Measurements from ENCODE around the gene HAND1.

DNA sequence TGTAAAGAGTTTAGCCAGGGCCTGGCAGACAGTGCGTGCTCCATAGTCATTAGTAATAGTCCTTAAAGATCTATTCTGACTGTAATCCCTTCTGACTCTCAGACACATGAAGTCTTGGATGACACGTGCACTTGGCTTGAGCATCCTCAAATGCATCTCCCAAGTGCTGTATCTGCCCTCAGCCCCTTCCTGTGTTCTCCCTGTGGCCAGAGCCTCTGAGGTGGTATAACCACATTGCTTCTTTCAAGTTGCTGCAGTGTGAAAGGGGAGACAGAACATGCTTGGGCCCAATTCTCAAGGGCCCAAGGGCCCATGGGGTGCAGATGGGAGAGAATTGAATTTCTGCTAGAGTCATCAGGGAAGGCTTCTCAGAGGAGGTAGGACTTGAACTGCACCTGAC is 30.1 kb upstream of the HAND1 start:
- TF ChIP-seq, protein P1, sequence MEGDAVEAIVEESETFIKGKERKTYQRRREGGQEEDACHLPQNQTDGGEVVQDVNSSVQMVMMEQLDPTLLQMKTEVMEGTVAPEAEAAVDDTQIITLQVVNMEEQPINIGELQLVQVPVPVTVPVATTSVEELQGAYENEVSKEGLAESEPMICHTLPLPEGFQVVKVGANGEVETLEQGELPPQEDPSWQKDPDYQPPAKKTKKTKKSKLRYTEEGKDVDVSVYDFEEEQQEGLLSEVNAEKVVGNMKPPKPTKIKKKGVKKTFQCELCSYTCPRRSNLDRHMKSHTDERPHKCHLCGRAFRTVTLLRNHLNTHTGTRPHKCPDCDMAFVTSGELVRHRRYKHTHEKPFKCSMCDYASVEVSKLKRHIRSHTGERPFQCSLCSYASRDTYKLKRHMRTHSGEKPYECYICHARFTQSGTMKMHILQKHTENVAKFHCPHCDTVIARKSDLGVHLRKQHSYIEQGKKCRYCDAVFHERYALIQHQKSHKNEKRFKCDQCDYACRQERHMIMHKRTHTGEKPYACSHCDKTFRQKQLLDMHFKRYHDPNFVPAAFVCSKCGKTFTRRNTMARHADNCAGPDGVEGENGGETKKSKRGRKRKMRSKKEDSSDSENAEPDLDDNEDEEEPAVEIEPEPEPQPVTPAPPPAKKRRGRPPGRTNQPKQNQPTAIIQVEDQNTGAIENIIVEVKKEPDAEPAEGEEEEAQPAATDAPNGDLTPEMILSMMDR (IDR thresholded peaks at IDR 0.05): no peak
- no peak for TF ChIP-seq POLR2A (IDR thresholded peaks at IDR 0.05)
